ENCODE data around the gene WARS2.

GRCh38 chr1:119006406-119007279, 133.8 kb downstream of the WARS2 start:
- no peak for TF ChIP-seq KDM5A (IDR thresholded peaks at IDR 0.05; ENCODE audit: low read length)
- TF ChIP-seq, protein P1, sequence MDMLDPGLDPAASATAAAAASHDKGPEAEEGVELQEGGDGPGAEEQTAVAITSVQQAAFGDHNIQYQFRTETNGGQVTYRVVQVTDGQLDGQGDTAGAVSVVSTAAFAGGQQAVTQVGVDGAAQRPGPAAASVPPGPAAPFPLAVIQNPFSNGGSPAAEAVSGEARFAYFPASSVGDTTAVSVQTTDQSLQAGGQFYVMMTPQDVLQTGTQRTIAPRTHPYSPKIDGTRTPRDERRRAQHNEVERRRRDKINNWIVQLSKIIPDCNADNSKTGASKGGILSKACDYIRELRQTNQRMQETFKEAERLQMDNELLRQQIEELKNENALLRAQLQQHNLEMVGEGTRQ (IDR thresholded peaks at IDR 0.05; ENCODE audit: low read length) = no peak
- TF ChIP-seq, protein P2, sequence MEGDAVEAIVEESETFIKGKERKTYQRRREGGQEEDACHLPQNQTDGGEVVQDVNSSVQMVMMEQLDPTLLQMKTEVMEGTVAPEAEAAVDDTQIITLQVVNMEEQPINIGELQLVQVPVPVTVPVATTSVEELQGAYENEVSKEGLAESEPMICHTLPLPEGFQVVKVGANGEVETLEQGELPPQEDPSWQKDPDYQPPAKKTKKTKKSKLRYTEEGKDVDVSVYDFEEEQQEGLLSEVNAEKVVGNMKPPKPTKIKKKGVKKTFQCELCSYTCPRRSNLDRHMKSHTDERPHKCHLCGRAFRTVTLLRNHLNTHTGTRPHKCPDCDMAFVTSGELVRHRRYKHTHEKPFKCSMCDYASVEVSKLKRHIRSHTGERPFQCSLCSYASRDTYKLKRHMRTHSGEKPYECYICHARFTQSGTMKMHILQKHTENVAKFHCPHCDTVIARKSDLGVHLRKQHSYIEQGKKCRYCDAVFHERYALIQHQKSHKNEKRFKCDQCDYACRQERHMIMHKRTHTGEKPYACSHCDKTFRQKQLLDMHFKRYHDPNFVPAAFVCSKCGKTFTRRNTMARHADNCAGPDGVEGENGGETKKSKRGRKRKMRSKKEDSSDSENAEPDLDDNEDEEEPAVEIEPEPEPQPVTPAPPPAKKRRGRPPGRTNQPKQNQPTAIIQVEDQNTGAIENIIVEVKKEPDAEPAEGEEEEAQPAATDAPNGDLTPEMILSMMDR (IDR thresholded peaks at IDR 0.05; ENCODE audit: control extremely low read depth in 1 of 3, insufficient read depth in 1 of 3, low read depth in 1 of 3, low read length in 3 of 3) = no peak

Data from H1 (cell line).